Stimulated activated CD4-positive, alpha-beta T cell treated with anti-CD3 and anti-CD28 coated beads, Interleukin-12 subunit alpha, Interleukin-12 subunit beta, amount 100 ng/mL, for 4 hours (primary cell): ENCODE results near the gene ARSK.

Source experiments
- DNase-seq: peaks from one replicate; pipeline ENCODE4 v3.0.0-alpha.2; 2020

Gene ARSK, protein sequence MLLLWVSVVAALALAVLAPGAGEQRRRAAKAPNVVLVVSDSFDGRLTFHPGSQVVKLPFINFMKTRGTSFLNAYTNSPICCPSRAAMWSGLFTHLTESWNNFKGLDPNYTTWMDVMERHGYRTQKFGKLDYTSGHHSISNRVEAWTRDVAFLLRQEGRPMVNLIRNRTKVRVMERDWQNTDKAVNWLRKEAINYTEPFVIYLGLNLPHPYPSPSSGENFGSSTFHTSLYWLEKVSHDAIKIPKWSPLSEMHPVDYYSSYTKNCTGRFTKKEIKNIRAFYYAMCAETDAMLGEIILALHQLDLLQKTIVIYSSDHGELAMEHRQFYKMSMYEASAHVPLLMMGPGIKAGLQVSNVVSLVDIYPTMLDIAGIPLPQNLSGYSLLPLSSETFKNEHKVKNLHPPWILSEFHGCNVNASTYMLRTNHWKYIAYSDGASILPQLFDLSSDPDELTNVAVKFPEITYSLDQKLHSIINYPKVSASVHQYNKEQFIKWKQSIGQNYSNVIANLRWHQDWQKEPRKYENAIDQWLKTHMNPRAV

GRCh38 chr5:95554647-95555548 is at the start of gene ARSK, which contains the start of gene SKIC3:
TSS of gene ARSK (plus strand) at chr5:95555101. CDS start at chr5:95555279, 178 bp downstream.
TSS of gene SKIC3 (minus strand) at chr5:95554977. CDS start at chr5:95547150, 7,827 bp downstream.
- DNase-seq = peak; percentile 84

- DNase-seq = no peak
These were observed 46.4 kb upstream of the ARSK start for GRCh38 chr5:95508550-95508949.

DNA sequence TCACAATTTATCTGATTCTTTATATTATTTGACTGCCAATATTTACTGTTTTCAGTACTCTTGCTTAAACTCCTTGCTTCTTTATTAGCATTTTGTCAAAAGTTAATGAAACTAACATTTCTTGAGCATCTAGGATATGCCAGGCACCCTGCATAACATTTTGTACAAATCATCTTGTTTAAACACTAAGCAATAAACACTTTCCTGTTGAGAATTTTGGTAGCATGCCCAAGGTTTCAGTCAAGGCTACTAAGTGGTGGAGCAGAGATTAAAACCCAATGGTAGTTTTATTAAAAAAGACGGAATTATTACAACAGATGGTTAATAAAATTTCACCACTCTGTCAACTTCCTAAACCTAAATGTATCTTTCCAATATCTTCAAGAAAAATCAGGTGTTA is 43.3 kb upstream of the ARSK start:
- no peak for DNase-seq

DNA sequence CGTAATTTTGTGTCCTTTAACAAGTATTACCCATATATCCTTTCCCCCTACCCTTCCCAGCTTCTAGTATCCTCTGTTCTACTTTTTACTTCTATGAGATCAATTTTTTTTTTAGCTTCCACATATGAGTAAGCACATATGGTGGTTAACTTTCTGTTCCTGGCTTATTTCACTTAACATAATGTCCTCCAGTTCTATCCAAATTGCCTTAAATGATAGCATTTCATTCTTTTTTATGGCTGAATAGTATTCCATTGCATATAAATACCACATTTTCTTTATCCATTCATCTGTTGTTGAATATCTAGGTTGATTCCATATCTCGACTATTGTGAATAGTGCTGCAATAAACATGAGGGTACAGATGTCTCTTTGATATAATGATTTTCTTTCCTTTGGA is 36.5 kb upstream of the ARSK start:
- no peak for DNase-seq

DNA sequence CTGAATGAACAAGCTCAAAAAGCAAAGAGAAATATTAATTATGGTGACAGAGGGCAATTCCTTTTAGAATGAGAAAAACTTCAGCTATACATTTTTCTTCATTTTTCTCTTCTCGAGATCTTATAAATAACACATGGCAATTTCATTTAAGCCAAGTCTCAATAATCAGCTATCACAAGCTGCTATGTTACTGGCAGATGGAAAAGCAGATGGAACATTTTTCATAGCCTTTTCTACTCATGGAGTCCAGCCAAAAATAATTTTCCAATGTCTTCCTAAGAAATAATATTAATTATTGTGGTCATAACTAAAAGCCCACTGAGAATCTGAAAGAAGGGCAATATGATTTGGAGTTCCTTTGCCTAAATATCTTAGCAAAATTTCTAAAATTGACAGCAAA is 35.8 kb upstream of the ARSK start:
- DNase-seq = no peak

DNA sequence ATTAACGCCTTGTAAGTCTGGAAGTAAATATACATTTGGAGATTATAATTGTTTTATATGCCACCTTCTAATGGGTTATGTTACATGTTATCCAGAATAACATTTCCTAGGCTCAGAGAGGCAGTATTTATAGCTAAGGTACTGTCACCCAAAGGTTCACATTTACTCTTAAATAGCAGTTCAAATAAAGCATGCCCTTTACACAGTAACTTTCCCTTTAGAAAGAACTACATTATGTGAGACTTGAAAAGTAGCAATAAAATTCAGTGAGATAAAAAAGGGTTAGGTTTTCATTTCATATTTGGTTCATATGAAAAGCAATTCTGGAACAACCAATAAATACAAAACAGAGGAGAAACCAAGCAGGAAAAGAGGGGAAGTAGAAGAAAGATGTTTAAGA is 35.2 kb upstream of the ARSK start:
- no peak for DNase-seq

DNA sequence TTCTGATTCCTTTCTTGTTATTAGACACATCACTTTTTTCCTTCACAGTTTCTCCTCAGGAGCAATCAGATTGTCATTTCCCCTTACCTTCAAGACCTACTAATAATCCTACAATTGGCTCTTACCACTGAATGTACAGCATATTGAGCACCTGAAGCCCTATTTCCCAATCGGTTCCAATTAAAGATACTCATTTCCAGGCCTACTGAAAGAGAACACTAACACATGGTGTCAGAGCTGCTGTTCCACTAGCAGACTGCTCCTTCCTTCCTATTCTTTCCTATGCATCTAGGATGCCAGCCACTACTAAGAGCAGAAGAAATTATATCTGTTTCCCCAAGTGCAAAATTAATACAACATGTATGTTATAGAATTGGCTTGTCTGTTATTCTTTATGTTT is 34.7 kb upstream of the ARSK start:
- DNase-seq = no peak

GRCh38 chr5:95524423-95524822 is 30.5 kb upstream of the ARSK start:
- DNase-seq = no peak

GRCh38 chr5:95526871-95527270 is 28.0 kb upstream of the ARSK start:
- no peak for DNase-seq

- DNase-seq = no peak
These were observed 26.3 kb upstream of the ARSK start for GRCh38 chr5:95528565-95528964.

DNA sequence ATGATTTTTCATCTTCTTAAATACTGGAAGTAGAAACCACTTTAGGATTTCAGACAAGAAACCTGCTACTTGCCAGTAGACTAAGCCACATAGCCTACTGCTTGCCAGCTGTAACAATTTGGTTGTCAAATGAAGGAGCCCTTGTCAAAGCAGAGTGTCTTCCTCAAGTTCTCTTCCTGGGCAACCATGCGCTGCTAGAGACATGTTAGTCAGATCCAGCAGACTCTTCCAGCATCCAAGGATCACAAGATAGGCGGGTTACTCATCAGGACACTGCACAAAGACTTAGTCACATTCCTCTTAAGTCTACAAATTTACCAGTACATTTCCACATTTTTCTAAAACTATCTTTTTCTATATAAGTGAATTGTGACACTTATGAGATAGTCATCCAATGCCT is 24.5 kb upstream of the ARSK start:
- DNase-seq = no peak

- no peak for DNase-seq
These were observed 23.4 kb upstream of the ARSK start for GRCh38 chr5:95531491-95531890.

- DNase-seq = no peak
These were observed 22.5 kb upstream of the ARSK start for GRCh38 chr5:95532415-95532814.

- no peak for DNase-seq
These were observed 21.8 kb upstream of the ARSK start for GRCh38 chr5:95533106-95533505.

GRCh38 chr5:95533761-95534160 is 21.1 kb upstream of the ARSK start:
- DNase-seq = no peak

GRCh38 chr5:95537501-95537900 is 17.4 kb upstream of the ARSK start:
- no peak for DNase-seq

- DNase-seq = no peak
These were observed 11.7 kb upstream of the ARSK start for GRCh38 chr5:95543017-95543705.

DNA sequence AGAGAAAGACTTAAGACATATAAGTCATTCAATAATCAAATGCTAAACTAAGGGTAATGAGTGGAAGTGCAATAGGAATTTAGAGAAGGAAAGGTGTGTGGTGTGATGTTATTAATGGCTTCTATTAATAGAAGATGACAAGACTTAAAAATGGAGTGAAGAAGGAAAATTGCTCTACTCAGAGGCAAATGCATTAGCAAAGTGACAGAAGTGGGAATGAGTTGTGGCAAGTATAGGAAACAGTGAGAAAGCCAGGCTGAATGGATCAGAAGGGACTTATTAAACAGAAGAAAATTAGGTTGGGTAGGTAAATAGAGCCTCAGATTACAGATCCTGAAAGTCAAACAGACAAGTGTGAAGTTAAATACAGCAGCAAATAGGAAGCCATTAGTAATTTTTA is 5.9 kb upstream of the ARSK start:
- DNase-seq = no peak

DNA sequence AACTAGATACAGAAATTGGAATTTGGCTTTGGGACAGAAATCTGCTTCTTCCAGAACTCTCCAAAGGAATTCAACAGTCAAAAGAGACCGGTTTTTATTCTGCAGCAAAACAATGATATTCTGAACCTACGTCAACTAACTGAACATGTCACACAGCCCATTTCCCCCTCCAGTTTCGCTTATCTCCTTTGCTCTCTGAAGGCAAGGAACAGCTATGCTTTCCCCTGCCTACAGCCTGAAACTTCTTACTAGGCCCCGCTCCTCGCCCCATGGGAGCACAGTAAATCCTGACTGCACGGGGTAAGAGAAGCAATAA is 612 bp upstream of the ARSK start:
- no peak for DNase-seq

DNA sequence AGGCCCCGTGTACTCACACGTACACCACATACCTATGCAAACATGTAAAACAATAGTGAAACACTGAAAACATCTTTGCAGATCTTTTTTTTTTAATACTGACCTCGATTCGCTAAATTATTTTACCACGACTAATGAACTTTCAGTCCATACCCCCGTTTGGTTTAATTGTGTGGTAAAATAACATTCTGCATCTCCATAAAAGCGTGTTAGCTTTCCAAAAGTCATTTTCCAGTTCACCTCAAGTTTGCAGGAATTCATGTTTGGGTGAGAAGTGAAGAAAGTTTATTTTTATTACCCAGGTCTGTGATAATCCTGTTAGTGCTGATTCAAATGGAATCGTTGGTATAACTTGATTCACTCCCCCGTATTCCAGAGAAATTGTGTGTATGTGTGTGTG is 652 bp downstream of the ARSK start:
- DNase-seq = no peak

- no peak for DNase-seq
These were observed 2.9 kb downstream of the ARSK start for GRCh38 chr5:95557841-95558240.

- no peak for DNase-seq
These were observed 7.4 kb downstream of the ARSK start for GRCh38 chr5:95562282-95562681.

DNA sequence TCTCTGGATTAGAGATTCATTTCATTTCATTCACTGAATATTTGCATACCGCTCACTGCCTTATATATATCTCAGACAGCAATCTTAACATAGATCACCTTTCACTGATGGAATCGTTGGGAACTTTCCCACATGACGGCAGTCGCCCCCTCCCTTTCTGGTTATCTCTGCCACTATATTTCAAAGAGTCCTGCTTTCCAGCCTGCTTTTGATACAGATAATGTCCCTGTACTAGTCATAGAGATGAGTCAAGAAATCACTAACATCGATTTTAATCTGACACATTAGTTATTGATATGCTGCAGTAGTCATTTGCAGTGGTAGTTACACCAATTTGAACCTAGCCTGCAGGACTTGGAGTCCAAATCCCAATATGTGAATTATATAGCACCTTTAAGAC is 8.5 kb downstream of the ARSK start:
- DNase-seq = no peak
